Measurements from ENCODE around the gene NEAT1. TPM values are rescaled to one million over a fixed set of nuclear protein-coding genes. Genes with fewer than 3 reads are reported as not detected.
"Not testable (repeated sequence)": the region's sequence is repeated elsewhere in the genome, so short reads cannot be mapped to it uniquely, and the experiment has no call there.

Gene NEAT1
- total RNA-seq, 1 donor from 2014 or later, result 457 TPM

GRCh38 chr11:65401073-65401802 lies 21.4 kb upstream of the NEAT1 start:
- intact Hi-C loops (cut with DNase I), result no loop called here
- DNase-seq (ENCODE audit: missing footprints), result no peak
- ATAC-seq, result no peak

- DNase-seq (ENCODE audit: missing footprints) (no peak), ATAC-seq (no peak)
- intact Hi-C loops (cut with DNase I), result no loop called here
These were observed 20.8 kb upstream of the NEAT1 start for GRCh38 chr11:65401803-65402248.

- no peak for DNase-seq (ENCODE audit: missing footprints)
- ATAC-seq, result no peak
- intact Hi-C loops (cut with DNase I), result no loop called here
These were observed 19.8 kb upstream of the NEAT1 start for GRCh38 chr11:65402790-65403189.

- ATAC-seq, result peak; percentile 48
- peak; percentile 56 for DNase-seq (ENCODE audit: missing footprints)
- intact Hi-C loops (cut with DNase I), result loop anchor here (2.0 kb wide), 1 partner anchor 13 kb away; no protein-coding TSS in a partner anchor
These were observed 18.9 kb upstream of the NEAT1 start for GRCh38 chr11:65403607-65404121.

GRCh38 chr11:65404210-65404609 lies 18.4 kb upstream of the NEAT1 start:
- DNase-seq (ENCODE audit: missing footprints), result no peak
- intact Hi-C loops (cut with DNase I), result loop anchor here (2.0 kb wide), 1 partner anchor 13 kb away; no protein-coding TSS in a partner anchor
- ATAC-seq, result peak; percentile 15

- DNase-seq (ENCODE audit: missing footprints) (peak; percentile 70), ATAC-seq (peak; percentile 25)
- intact Hi-C loops (cut with DNase I), result loop anchor here (2.0 kb wide), 1 partner anchor 14 kb away; no protein-coding TSS in a partner anchor
These were observed 17.8 kb upstream of the NEAT1 start for GRCh38 chr11:65404638-65405339.

GRCh38 chr11:65410936-65411680 lies 11.5 kb upstream of the NEAT1 start:
- intact Hi-C loops (cut with DNase I), result no loop called here
- ATAC-seq, result no peak
- no peak for DNase-seq (ENCODE audit: missing footprints)

GRCh38 chr11:65411681-65412070 lies 10.9 kb upstream of the NEAT1 start:
- intact Hi-C loops (cut with DNase I), result no loop called here
- ATAC-seq (no peak), DNase-seq (ENCODE audit: missing footprints) (no peak)

GRCh38 chr11:65412271-65413076 lies 10.1 kb upstream of the NEAT1 start:
- ATAC-seq, result no peak
- intact Hi-C loops (cut with DNase I), result no loop called here

GRCh38 chr11:65413077-65413664 lies 9.4 kb upstream of the NEAT1 start:
- DNase-seq (ENCODE audit: missing footprints); intact Hi-C loops (cut with DNase I); ATAC-seq: not testable (repeated sequence)

More at GRCh38 chr11:65412271-65413076, 10.1 kb upstream of the NEAT1 start:
- DNase-seq (ENCODE audit: missing footprints), result no peak

GRCh38 chr11:65414776-65415498 lies 7.7 kb upstream of the NEAT1 start:
- intact Hi-C loops (cut with DNase I), result loop anchor here (5.0 kb wide), 1 partner anchor 157 kb away; the partner anchor contains the start of genes FAM89B and ZNRD2
- ATAC-seq (no peak), DNase-seq (ENCODE audit: missing footprints) (no peak)

GRCh38 chr11:65415499-65416340 lies 6.9 kb upstream of the NEAT1 start:
- DNase-seq (ENCODE audit: missing footprints) (no peak), ATAC-seq (no peak)

GRCh38 chr11:65416341-65416824 lies 6.2 kb upstream of the NEAT1 start:
- intact Hi-C loops (cut with DNase I), result loop anchor here (1.0 to 5.0 kb wide), 4 partner anchors 50 to 156 kb away; partner anchors contain the start of genes FAM89B and ZNRD2
- DNase-seq (ENCODE audit: missing footprints), result peak; percentile 97
- ATAC-seq, result peak; percentile 40

More at GRCh38 chr11:65415499-65416340, 6.9 kb upstream of the NEAT1 start:
- intact Hi-C loops (cut with DNase I), result loop anchor here (1.0 to 5.0 kb wide), 4 partner anchors 49 to 157 kb away; partner anchors contain the start of genes FAM89B and ZNRD2

GRCh38 chr11:65416841-65417701 lies 5.5 kb upstream of the NEAT1 start:
- DNase-seq (ENCODE audit: missing footprints) (peak; percentile 86), ATAC-seq (no peak)
- intact Hi-C loops (cut with DNase I), result loop anchor here (1.0 to 5.0 kb wide), 5 partner anchors 50 to 155 kb away; partner anchors contain the start of genes FAM89B, LTBP3 and ZNRD2
